Peyer's patch (tissue), 4 donors: Measurements from ENCODE around the gene SAPCD1. TPM values are rescaled to one million over a fixed set of nuclear protein-coding genes. Genes with fewer than 3 reads are reported as not detected.
"Not testable (repeated sequence)": the region's sequence is repeated elsewhere in the genome, so short reads cannot be mapped to it uniquely, and the experiment has no call there.

Source experiments
- DNase-seq, 3 donors: peaks; one replicate each; pipeline ENCODE4 v3.0.0-alpha.2; 2017 to 2019
- H3K27ac ChIP-seq, 4 donors: fragments of 200-600 bp; sonication (generic); one replicate each; pipeline ENCODE4 v1.5.1; 2016 to 2019
- H3K27me3 ChIP-seq, 2 donors: fragments of 200-600 bp; sonication (generic); one replicate each; pipeline ENCODE4 v1.5.1; 2019
- H3K36me3 ChIP-seq, 3 donors: fragments of 200-600 bp; sonication (generic); one replicate each; pipeline ENCODE4 v1.5.1; 2016 to 2019
- H3K4me1 ChIP-seq, 4 donors: fragments of 200-600 bp; sonication (generic); one replicate each; pipeline ENCODE4 v1.5.1; 2016 to 2019
- H3K4me3 ChIP-seq, 4 donors: fragments of 200-600 bp; sonication (generic); 1 replicate in 3 of 4; 2 replicates in 1 of 4; pipeline ENCODE4 v1.5.1; 2016 to 2019; ENCODE audit warnings: mild to moderate bottlenecking in 1 of 4
- H3K9me3 ChIP-seq, 4 donors: fragments of 200-600 bp; sonication (generic); one replicate each; pipeline ENCODE4 v1.5.1; 2016 to 2019; ENCODE audit warnings: mild to moderate bottlenecking in 1 of 4
- CTCF ChIP-seq, 6 experiments: fragments of 450-650 bp in 4 of 6; fragments of 200-600 bp in 2 of 6; sonication (generic) in 1 of 6; IDR thresholded peaks; one replicate each; pipeline ENCODE4 v1.5.1; 2017 to 2019; ENCODE audit warnings: antibody characterized with exemption in 6 of 6, mild to moderate bottlenecking in 3 of 6, moderate library complexity in 1 of 6
- POLR2A ChIP-seq, 2 donors: fragments of 450-650 bp; IDR thresholded peaks; one replicate each; pipeline ENCODE4 v1.5.1; 2017; ENCODE audit warnings: antibody characterized with exemption in 2 of 2, mild to moderate bottlenecking in 2 of 2, moderate library complexity in 2 of 2
- small RNA-seq, 2 donors: library from RNA; depleted of rRNA; stranded (forward); fragments of <200 nt; gene quantifications; one replicate each; pipeline ENCODE3, GENCODE V24; 2016
- total RNA-seq, 4 donors: library from RNA; depleted of rRNA; stranded (reverse); fragments of >200 nt; gene quantifications; one replicate each; pipeline ENCODE4 v1.1.0, GENCODE V29; 2016

Gene SAPCD1
- total RNA-seq, 4 donors from 2014 or later = 6.6 to 10.3 (median 9.5) TPM

DNA sequence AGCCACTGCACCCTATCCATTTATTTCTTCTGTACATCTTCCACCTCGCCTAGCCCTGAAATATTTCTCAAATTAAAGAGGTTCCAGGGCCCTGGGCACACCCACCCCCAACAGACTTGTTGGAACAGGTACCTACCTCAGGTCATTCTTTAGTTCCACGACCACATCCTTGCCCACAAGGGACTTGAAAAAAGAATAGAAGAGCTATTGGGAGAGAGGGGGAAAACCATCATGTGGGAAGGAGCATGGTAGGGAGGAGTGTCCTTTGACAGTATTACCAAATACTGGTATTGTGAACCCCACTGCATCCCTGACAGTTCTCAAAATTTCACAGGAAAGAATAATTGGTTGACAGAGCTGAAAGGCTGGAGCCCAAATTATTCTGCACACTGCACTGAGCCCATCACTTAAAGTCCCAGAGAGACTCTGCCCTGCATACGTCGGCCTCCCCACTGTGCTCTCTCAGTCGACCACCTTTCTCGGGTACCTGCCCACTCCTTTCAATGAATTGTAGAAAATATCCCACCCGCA is 43.5 kb downstream of the SAPCD1 start:
- TF ChIP-seq CTCF (IDR thresholded peaks at IDR 0.05) = no peak
- no peak for TF ChIP-seq POLR2A (IDR thresholded peaks at IDR 0.05)
- peak in 1 of 3 donors; percentile 25 for DNase-seq
- peak overlapping the region; percentile 54 to 63 (median 58) for H3K4me3 ChIP-seq

GRCh38 chr6:31806470-31807272 is 44.2 kb downstream of the SAPCD1 start, which contains the start of gene LSM2:
Gene LSM2 (minus strand): TSS chr6:31806966. CDS start chr6:31806757, 209 bp downstream.
- Histone ChIP-seq H3K4me3 (peak within 1 kb of the TSS; percentile 54 to 63 (median 58)), H3K9me3 (no peaks in the 10 kb centered on the region), H3K27me3 (no peaks in the 10 kb centered on the region), H3K36me3 (peaks cover 0 to 7% (median 0%) of the 10 kb centered on the region in 3 donors), H3K27ac (peak within 1 kb of the TSS; percentile 82 to 93 (median 90)), H3K4me1 (peaks cover 0 to 13% (median 0%) of the 10 kb centered on the region in 4 donors)
- TF ChIP-seq POLR2A (IDR thresholded peaks at IDR 0.05) (peak; percentile 77 to 86), CTCF (IDR thresholded peaks at IDR 0.05) (peak; percentile 1 to 44 (median 16))
- DNase-seq = peak; percentile 97 to 99 (median 98)

More for the DNA sequence above, 43.5 kb downstream of the SAPCD1 start:
- peaks cover 0 to 13% (median 0%) of the 10 kb centered on the region in 4 donors for H3K4me1 ChIP-seq
- H3K36me3 ChIP-seq = peaks cover 0 to 7% (median 0%) of the 10 kb centered on the region in 3 donors
- no peaks in the 10 kb centered on the region for H3K9me3 ChIP-seq
- no peaks in the 10 kb centered on the region for H3K27me3 ChIP-seq
- H3K27ac ChIP-seq = peak overlapping the region; percentile 82 to 93 (median 90)

GRCh38 chr6:31808599-31808998 is 46.1 kb downstream of the SAPCD1 start:
- peaks cover 0 to 18% (median 0%) of the 10 kb centered on the region in 4 donors for H3K4me1 ChIP-seq
- DNase-seq, H3K27me3 ChIP-seq, H3K36me3 ChIP-seq, H3K9me3 ChIP-seq, H3K27ac ChIP-seq, H3K4me3 ChIP-seq: not testable (repeated sequence)

DNA sequence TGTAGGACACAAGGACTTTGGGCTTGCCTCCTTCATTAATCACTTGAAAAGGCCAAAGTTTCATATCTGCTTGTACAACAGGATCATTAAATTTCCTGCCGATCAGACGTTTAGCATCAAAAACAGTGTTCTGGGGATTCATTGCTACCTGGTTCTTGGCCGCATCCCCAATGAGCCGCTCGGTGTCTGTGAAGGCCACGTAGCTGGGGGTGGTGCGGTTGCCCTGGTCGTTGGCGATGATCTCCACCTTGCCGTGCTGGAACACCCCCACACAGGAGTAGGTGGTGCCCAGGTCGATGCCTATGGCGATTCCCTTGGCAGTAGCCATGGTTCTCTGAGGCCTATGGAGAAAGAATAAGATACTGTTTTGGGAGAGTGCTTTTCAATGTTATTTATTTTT is 49.2 kb downstream of the SAPCD1 start:
- peaks cover 0 to 16% (median 0%) of the 10 kb centered on the region in 4 donors for H3K4me1 ChIP-seq
- H3K27me3 ChIP-seq = no peaks in the 10 kb centered on the region
- H3K27ac ChIP-seq = no peak overlapping the region
- no peaks in the 10 kb centered on the region for H3K9me3 ChIP-seq
- no peak overlapping the region for H3K4me3 ChIP-seq
- no peak for TF ChIP-seq CTCF (IDR thresholded peaks at IDR 0.05)
- TF ChIP-seq POLR2A (IDR thresholded peaks at IDR 0.05) = no peak
- DNase-seq = peak in 1 of 3 donors; percentile 33
- H3K36me3 ChIP-seq = no peaks in the 10 kb centered on the region

DNA sequence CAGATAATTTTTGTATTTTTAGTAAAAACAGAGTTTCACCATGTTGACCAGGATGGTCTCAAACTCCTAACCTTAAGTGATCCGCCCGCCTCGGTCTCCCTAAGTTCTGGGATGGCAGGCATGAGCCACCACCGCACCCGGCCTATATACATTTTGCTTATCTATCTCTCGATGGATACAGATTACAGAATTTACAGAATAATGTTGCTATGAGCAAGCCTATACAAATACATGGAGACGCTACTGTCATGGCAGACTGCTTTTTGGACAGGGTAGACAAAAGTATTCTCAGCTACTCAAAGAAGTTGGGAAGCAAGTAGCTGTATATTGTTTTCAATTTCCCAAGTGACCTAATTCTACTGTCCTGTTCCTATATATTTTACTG is 51.0 kb downstream of the SAPCD1 start:
- peak overlapping the region in 1 of 4 donors; percentile 63 for H3K4me3 ChIP-seq
- no peaks in the 10 kb centered on the region for H3K36me3 ChIP-seq
- no peak for TF ChIP-seq CTCF (IDR thresholded peaks at IDR 0.05)
- no peaks in the 10 kb centered on the region for H3K9me3 ChIP-seq
- peak in 1 of 3 donors; percentile 48 for DNase-seq
- H3K27me3 ChIP-seq = no peaks in the 10 kb centered on the region
- H3K27ac ChIP-seq = peak overlapping the region; percentile 91 to 99 (median 96)
- peaks cover 0 to 16% (median under 1%) of the 10 kb centered on the region in 4 donors for H3K4me1 ChIP-seq

Small RNA genes within 50 kb of the gene (small RNA-seq; reads per million reads assigned to genes)
- gene LY6G6D = 0 reads per million in 2 donors
- gene MSH5-SAPCD1 = 0 reads per million in 2 donors
- 0 reads per million in 2 donors for gene RF00019
- gene RNU6-850P = 0 reads per million in 2 donors
- gene SAPCD1 = 0 reads per million in 2 donors

Other genes starting within 250 kb of the SAPCD1 start
- gene MCCD1, start 233.7 kb upstream of the SAPCD1 start, total RNA-seq = not detected
- gene DDX39B, start 220.7 kb upstream of the SAPCD1 start, total RNA-seq = 1,000 to 10,000 TPM in 1 of 4 donors, 100 to 1,000 TPM in 3; 161 to 1,087 (median 280) TPM
- not detected for gene ATP6V1G2, start 216.0 kb upstream of the SAPCD1 start, total RNA-seq
- 10 to 100 TPM; 20.0 to 34.5 (median 30.1) TPM for gene NFKBIL1, start 215.0 kb upstream of the SAPCD1 start, total RNA-seq
- gene LTA, start 190.4 kb upstream of the SAPCD1 start, total RNA-seq = not detected
- 1 to 10 TPM in 1 of 4 donors, under 1 TPM in 1, not detected in 2; 0.67 to 3.4 TPM for gene TNF, start 187.1 kb upstream of the SAPCD1 start, total RNA-seq
- 10 to 100 TPM in 1 of 4 donors, not detected in 3; 14.9 TPM for gene LTB, start 180.2 kb upstream of the SAPCD1 start, total RNA-seq
- gene LST1, start 176.4 kb upstream of the SAPCD1 start, total RNA-seq = 10 to 100 TPM in 1 of 4 donors, 1 to 10 TPM in 1, not detected in 2; 2.5 to 11.6 TPM
- gene NCR3, start 169.7 kb upstream of the SAPCD1 start, total RNA-seq = not detected
- 100 to 1,000 TPM in 1 of 4 donors, 10 to 100 TPM in 1, 1 to 10 TPM in 2; 6.1 to 112 (median 11.2) TPM for gene AIF1, start 147.4 kb upstream of the SAPCD1 start, total RNA-seq
- gene PRRC2A, start 141.9 kb upstream of the SAPCD1 start, total RNA-seq = 100 to 1,000 TPM in 3 of 4 donors, 10 to 100 TPM in 1; 67.1 to 133 (median 126) TPM
- 100 to 1,000 TPM; 242 to 421 (median 323) TPM for gene BAG6, start 110.0 kb upstream of the SAPCD1 start, total RNA-seq
- 10 to 100 TPM in 3 of 4 donors, not detected in 1; 10.0 to 34.9 (median 10.9) TPM for gene APOM, start 106.8 kb upstream of the SAPCD1 start, total RNA-seq
- gene C6orf47, start 101.9 kb upstream of the SAPCD1 start, total RNA-seq = 10 to 100 TPM; 26.4 to 46.7 (median 37.2) TPM
- gene GPANK1, start 97.7 kb upstream of the SAPCD1 start, total RNA-seq = 10 to 100 TPM; 29.4 to 63.5 (median 41.9) TPM
- gene CSNK2B, start 96.6 kb upstream of the SAPCD1 start, total RNA-seq = 100 to 1,000 TPM; 209 to 243 (median 227) TPM
- gene LY6G5B, start 92.7 kb upstream of the SAPCD1 start, total RNA-seq = 10 to 100 TPM in 3 of 4 donors, 1 to 10 TPM in 1; 7.2 to 25.6 (median 19.7) TPM
- not detected for gene LY6G5C, start 81.6 kb upstream of the SAPCD1 start, total RNA-seq
- 10 to 100 TPM; 44.1 to 92.6 (median 63.1) TPM for gene ABHD16A, start 59.3 kb upstream of the SAPCD1 start, total RNA-seq
- gene LY6G6F, start 55.8 kb upstream of the SAPCD1 start, total RNA-seq = not detected
- not detected for gene LY6G6D, start 47.3 kb upstream of the SAPCD1 start, total RNA-seq
- gene LY6G6C, start 40.9 kb upstream of the SAPCD1 start, total RNA-seq = not detected
- gene MPIG6B, start 39.3 kb upstream of the SAPCD1 start, total RNA-seq = not detected
- 100 to 1,000 TPM in 1 of 4 donors, 10 to 100 TPM in 3; 25.6 to 136 (median 53.3) TPM for gene DDAH2, start 33.4 kb upstream of the SAPCD1 start, total RNA-seq
- gene CLIC1, start 26.1 kb upstream of the SAPCD1 start, total RNA-seq = 100 to 1,000 TPM; 207 to 307 (median 270) TPM
- 10 to 100 TPM; 21.4 to 72.6 (median 46.1) TPM for gene MSH5, start 22.7 kb upstream of the SAPCD1 start, total RNA-seq
- gene VWA7, start 14.7 kb downstream of the SAPCD1 start, total RNA-seq = 10 to 100 TPM in 3 of 4 donors, not detected in 1; 16.8 to 26.0 (median 19.7) TPM
- gene VARS1, start 33.1 kb downstream of the SAPCD1 start, total RNA-seq = 10 to 100 TPM; 33.9 to 53.6 (median 44.7) TPM
- 10 to 100 TPM; 11.8 to 42.9 (median 19.1) TPM for gene LSM2, start 44.3 kb downstream of the SAPCD1 start, total RNA-seq
- 1 to 10 TPM in 2 of 4 donors, under 1 TPM in 1, not detected in 1; 0.88 to 1.7 (median 1.5) TPM for gene HSPA1L, start 52.6 kb downstream of the SAPCD1 start, total RNA-seq
- gene HSPA1A, start 52.9 kb downstream of the SAPCD1 start, total RNA-seq = 100 to 1,000 TPM in 1 of 4 donors, 10 to 100 TPM in 3; 38.1 to 123 (median 67.0) TPM
- gene HSPA1B, start 65.1 kb downstream of the SAPCD1 start, total RNA-seq = 100 to 1,000 TPM in 3 of 4 donors, 10 to 100 TPM in 1; 85.7 to 199 (median 146) TPM
- 100 to 1,000 TPM in 1 of 4 donors, 10 to 100 TPM in 3; 11.6 to 100 (median 81.8) TPM for gene NEU1, start 100.2 kb downstream of the SAPCD1 start, total RNA-seq
- 100 to 1,000 TPM in 3 of 4 donors, 10 to 100 TPM in 1; 64.4 to 508 (median 436) TPM for gene SLC44A4, start 116.3 kb downstream of the SAPCD1 start, total RNA-seq
- 10 to 100 TPM; 25.0 to 75.1 (median 50.6) TPM for gene EHMT2, start 135.0 kb downstream of the SAPCD1 start, total RNA-seq
- 1 to 10 TPM in 3 of 4 donors, not detected in 1; 1.0 to 5.0 (median 1.9) TPM for gene ZBTB12, start 139.4 kb downstream of the SAPCD1 start, total RNA-seq
- gene C2, start 165.1 kb downstream of the SAPCD1 start, total RNA-seq = 10 to 100 TPM; 15.3 to 63.2 (median 38.4) TPM
- gene CFB, start 183.4 kb downstream of the SAPCD1 start, total RNA-seq = 100 to 1,000 TPM in 1 of 4 donors, 10 to 100 TPM in 3; 23.1 to 183 (median 89.9) TPM
- gene NELFE, start 196.3 kb downstream of the SAPCD1 start, total RNA-seq = 10 to 100 TPM; 45.4 to 59.7 (median 50.2) TPM
- 100 to 1,000 TPM in 2 of 4 donors, 10 to 100 TPM in 2; 81.3 to 130 (median 107) TPM for gene SKIC2, start 196.5 kb downstream of the SAPCD1 start, total RNA-seq
- gene DXO, start 209.5 kb downstream of the SAPCD1 start, total RNA-seq = 10 to 100 TPM; 15.1 to 47.9 (median 24.1) TPM
- gene C4A, start 219.4 kb downstream of the SAPCD1 start, total RNA-seq = 10 to 100 TPM; 13.7 to 56.9 (median 20.8) TPM